Neural crest cell (in vitro differentiated cells): ENCODE data around the gene FREY1. TPM values are rescaled to one million over a fixed set of nuclear protein-coding genes. Genes with fewer than 3 reads are reported as not detected.

Experiments used
- DNase-seq: peaks from one replicate; pipeline ENCODE4 v3.0.0; 2021; ENCODE audit warnings: low read depth, mixed read lengths, low spot score
- H3K27ac Mint-ChIP-seq: one replicate; pipeline ENCODE4 v1.8.0; 2021; ENCODE audit warnings: mild to moderate bottlenecking, mixed read lengths; ENCODE audit not compliant: unreplicated experiment
- H3K27me3 Mint-ChIP-seq: 2 replicates; pipeline ENCODE4 v1.8.0; 2021; ENCODE audit warnings: low read depth, mild to moderate bottlenecking, mixed read lengths
- H3K36me3 Mint-ChIP-seq: 2 replicates; pipeline ENCODE4 v1.8.0; 2021; ENCODE audit warnings: low read depth, mild to moderate bottlenecking, mixed read lengths
- H3K4me1 Mint-ChIP-seq: 2 replicates; pipeline ENCODE4 v1.8.0; 2021; ENCODE audit warnings: mixed read lengths
- H3K4me3 Mint-ChIP-seq: one replicate; pipeline ENCODE4 v1.8.0; 2021; ENCODE audit warnings: mild to moderate bottlenecking, mixed read lengths
- H3K9me3 Mint-ChIP-seq: 2 replicates; pipeline ENCODE4 v1.8.0; 2021; ENCODE audit warnings: mixed read lengths
- total RNA-seq: library from RNA; stranded (reverse); gene quantifications from 2 replicates; pipeline ENCODE4 v1.2.1, GENCODE V29; 2021
- TF ChIP-seq, protein P1 (sequence below): fragments of 200-600 bp; sonication (generic); conservative IDR thresholded peaks from 2 replicates; pipeline ENCODE4 v1.5.0; 2021; ENCODE audit warnings: antibody characterized with exemption, mild to moderate bottlenecking

FREY1 gene
- total RNA-seq, 1 donor from 2014 or later, result 3.3 TPM

DNA sequence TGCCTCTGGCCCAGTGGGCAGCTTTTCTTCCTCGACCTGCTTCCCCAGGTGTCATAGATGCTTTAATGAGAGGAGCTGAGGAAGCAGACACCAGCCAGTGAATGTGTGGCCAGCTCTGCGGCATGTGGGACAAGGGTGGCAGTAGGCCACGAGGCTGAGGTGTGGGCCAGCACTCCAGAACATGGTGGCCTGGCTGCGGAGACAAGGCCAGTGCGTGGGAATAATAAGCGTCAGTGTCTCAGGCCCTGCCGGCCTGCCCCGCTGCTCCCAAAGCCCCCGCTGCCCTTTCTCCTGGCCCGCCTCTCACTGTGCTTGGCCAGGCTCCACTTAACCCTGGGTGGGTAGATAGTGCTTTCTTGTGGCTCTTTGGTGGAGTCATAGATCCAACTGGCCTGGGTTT is 19.5 kb downstream of the FREY1 start:
- Mint-ChIP-seq H3K9me3 (no peaks in the 10 kb centered on the region), H3K4me3 (peak overlapping the region; percentile 69), H3K36me3 (no peaks in the 10 kb centered on the region), H3K4me1 (peaks cover 10% of the 10 kb centered on the region), H3K27ac (no peak overlapping the region), H3K27me3 (peaks cover 21% of the 10 kb centered on the region)
- TF ChIP-seq, protein P1, sequence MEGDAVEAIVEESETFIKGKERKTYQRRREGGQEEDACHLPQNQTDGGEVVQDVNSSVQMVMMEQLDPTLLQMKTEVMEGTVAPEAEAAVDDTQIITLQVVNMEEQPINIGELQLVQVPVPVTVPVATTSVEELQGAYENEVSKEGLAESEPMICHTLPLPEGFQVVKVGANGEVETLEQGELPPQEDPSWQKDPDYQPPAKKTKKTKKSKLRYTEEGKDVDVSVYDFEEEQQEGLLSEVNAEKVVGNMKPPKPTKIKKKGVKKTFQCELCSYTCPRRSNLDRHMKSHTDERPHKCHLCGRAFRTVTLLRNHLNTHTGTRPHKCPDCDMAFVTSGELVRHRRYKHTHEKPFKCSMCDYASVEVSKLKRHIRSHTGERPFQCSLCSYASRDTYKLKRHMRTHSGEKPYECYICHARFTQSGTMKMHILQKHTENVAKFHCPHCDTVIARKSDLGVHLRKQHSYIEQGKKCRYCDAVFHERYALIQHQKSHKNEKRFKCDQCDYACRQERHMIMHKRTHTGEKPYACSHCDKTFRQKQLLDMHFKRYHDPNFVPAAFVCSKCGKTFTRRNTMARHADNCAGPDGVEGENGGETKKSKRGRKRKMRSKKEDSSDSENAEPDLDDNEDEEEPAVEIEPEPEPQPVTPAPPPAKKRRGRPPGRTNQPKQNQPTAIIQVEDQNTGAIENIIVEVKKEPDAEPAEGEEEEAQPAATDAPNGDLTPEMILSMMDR, result no peak
- no peak for DNase-seq

DNA sequence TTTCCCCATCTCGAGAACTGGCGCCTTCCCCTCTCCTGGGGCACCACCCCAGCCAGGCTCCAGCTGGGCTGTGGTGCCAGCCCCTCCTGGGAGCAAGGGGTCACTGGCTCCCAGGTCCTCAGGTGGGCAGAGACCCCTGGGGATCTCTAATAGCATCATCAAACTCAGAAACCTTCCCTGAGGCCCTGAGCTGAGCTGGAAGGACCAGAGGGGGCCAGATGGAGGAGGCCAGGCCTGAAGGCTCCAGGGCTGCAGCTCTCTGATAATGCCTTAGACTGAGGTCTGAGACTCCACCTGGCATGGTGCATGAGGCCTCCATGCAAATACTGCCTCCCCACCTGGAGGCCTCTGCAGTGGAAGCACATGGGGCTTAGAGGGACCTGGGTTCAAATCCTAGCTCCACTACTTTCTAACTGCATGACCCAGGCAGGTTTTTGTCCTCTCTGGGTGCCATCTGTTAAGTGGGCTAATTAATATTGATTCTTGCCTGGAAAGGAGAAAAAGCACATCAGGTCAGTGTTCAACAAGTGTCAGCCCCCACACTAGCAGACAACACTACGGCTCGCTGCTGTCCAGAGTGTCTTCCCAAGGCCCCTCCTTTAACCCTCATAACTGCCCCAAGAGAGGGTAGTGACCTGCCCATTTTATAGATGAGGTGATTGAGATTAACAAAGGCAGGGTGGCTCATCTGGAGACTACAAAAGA is 20.1 kb downstream of the FREY1 start:
- H3K36me3 Mint-ChIP-seq, result no peaks in the 10 kb centered on the region
- H3K4me3 Mint-ChIP-seq, result peak overlapping the region; percentile 74
- peaks cover 10% of the 10 kb centered on the region for H3K4me1 Mint-ChIP-seq
- H3K27me3 Mint-ChIP-seq, result peaks cover 21% of the 10 kb centered on the region
- no peak overlapping the region for H3K27ac Mint-ChIP-seq
- TF ChIP-seq, protein P1, result no peak
- no peaks in the 10 kb centered on the region for H3K9me3 Mint-ChIP-seq
- no peak for DNase-seq

DNA sequence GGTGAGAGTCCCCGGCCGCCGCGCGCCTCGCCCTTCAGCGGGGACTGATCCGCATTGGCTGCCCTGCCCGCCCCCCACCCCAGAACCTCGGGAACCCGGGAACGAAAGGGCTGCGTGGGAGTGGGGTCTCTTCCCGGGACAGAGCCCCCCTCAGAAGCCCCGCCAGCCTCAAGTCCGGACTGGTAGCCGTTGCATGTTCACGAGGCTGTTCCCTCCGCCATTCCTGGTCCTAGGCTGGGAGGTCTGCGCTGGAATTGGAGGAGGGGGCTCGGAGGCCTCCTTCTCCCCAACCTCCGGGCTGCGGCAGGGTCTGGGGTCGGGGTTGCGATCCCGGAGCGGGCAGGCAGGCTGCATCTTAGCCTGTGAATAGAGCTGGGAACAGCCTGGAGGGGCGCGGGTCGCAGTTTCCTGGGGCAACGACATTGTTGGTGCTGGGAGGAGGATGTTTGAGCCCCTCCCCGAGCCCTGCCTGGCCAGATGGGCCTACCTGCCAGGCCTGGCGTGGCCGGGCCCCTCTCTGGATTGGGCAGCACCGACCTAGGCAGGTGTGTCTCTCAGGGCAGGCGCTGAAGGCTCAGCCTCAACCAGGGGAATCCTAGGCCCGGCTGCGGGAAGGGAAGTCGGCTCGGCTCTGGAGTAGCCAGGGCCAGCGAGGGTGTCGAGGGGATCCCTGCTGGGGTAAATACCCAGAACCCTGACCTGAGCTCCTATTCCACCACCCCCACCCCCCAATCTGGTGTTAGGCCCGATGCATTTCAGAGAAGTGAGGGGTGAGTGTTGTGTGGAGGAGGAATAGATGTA is 20.9 kb downstream of the FREY1 start:
- no peaks in the 10 kb centered on the region for H3K36me3 Mint-ChIP-seq
- DNase-seq, result no peak
- peaks cover 10% of the 10 kb centered on the region for H3K4me1 Mint-ChIP-seq
- H3K27ac Mint-ChIP-seq, result no peak overlapping the region
- no peaks in the 10 kb centered on the region for H3K9me3 Mint-ChIP-seq
- peak overlapping the region; percentile 74 for H3K4me3 Mint-ChIP-seq
- TF ChIP-seq, protein P1, result no peak
- H3K27me3 Mint-ChIP-seq, result peaks cover 21% of the 10 kb centered on the region

DNA sequence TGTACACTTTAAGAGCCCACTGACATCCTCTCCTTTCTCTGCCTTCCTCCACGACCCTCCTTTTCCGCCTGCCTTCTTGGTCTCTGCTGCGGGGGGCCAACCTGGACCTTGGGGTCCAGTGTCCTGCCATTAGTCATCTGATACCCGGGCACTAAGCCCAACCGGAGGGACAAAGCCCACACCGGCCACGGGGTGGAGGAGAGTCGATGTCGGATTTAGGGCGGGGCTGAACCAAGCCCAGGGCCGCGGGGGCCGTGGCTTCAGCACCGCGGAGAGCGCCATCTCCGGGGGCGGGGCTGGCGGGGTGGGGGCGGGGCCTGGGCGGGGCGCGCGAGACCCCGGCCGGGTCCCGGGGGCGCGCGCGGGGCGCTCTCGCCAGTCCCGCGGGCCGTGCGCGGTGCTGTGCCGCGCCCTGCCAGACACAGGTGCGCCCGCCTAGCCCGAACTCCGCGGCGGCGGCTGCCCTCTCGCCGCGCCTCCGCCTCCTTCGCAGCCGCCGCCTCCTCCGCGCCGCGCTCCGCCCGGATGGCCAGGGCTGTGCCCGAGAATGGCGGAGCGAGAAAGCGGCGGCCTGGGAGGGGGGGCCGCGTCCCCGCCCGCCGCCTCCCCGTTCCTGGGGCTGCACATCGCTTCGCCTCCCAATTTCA is 21.7 kb downstream of the FREY1 start, which contains the start of gene MAPK8IP1:
MAPK8IP1 (plus strand) TSS at position 378 of the 647 bp plus-strand sequence; CDS start at position 548, 170 bp downstream.
- H3K4me3 Mint-ChIP-seq, result peak within 1 kb of the TSS; percentile 83
- peaks cover 21% of the 10 kb centered on the region for H3K27me3 Mint-ChIP-seq
- peaks cover 10% of the 10 kb centered on the region for H3K4me1 Mint-ChIP-seq
- no peak within 1 kb of the TSS for H3K27ac Mint-ChIP-seq
- TF ChIP-seq, protein P1, result no peak
- DNase-seq, result peak; percentile 62
- H3K36me3 Mint-ChIP-seq, result no peaks in the 10 kb centered on the region
- no peaks in the 10 kb centered on the region for H3K9me3 Mint-ChIP-seq

DNA sequence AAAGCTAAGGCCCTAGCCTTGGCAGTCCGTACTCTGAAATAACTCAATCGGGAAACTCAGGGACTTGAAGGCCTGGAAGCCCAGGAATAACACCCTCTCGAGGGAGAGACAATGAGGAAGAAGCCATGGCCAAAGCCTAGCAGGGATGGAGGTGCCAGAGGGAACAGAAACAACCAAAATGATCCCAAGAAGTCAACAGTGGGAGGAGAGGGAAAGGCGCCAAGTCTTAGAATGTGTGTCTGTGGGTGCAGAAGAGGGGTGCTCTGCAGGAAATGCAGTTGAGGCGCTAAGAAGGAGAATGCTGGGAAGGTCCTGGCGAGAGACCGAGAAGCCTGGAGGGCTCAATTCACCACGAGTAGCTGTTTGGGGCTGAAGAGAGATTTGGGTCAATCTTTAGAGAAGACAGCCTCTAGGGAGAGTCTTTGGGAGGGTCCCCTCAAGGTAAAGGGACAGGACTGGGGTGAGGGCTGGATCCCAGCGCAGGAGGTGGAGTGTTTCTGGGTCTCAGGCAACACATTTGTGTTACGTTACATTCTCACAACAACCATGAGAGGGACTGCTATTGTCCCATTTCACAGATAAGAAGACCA is 22.4 kb downstream of the FREY1 start:
- peaks cover 21% of the 10 kb centered on the region for H3K27me3 Mint-ChIP-seq
- H3K36me3 Mint-ChIP-seq, result no peaks in the 10 kb centered on the region
- DNase-seq, result no peak
- H3K9me3 Mint-ChIP-seq, result no peaks in the 10 kb centered on the region
- no peak overlapping the region for H3K27ac Mint-ChIP-seq
- peak overlapping the region; percentile 83 for H3K4me3 Mint-ChIP-seq
- peaks cover 10% of the 10 kb centered on the region for H3K4me1 Mint-ChIP-seq
- TF ChIP-seq, protein P1, result no peak
